Endothelial cell of umbilical vein (primary cell): ENCODE data around the gene ARHGAP28.

Source experiments
- CTCF ChIP-seq, 2 donors: IDR thresholded peaks; 1 replicate in 1 of 2; 2 replicates in 1 of 2; pipeline ENCODE4 v1.5.1; 2011; ENCODE audit warnings: low read length in 2 of 2, mild to moderate bottlenecking in 2 of 2, moderate library complexity in 2 of 2, control low read depth in 1 of 2, inconsistent platforms in 1 of 2, low read depth in 1 of 2; ENCODE audit not compliant: insufficient read depth in 1 of 2; ENCODE audit errors: extremely low read depth in 1 of 2
- EZH2 ChIP-seq: IDR thresholded peaks from 2 replicates; pipeline ENCODE4 v1.6.1; 2012; ENCODE audit warnings: borderline replicate concordance, low read depth, mild to moderate bottlenecking, moderate library complexity, low read length, inconsistent platforms; ENCODE audit not compliant: severe bottlenecking
- JUN ChIP-seq: IDR thresholded peaks from 2 replicates; pipeline ENCODE4 v1.6.1; 2011; ENCODE audit warnings: borderline replicate concordance, low read depth; ENCODE audit not compliant: insufficient read length, insufficient read depth
- MAX ChIP-seq: IDR thresholded peaks from 2 replicates; pipeline ENCODE4 v1.6.1; 2011; ENCODE audit not compliant: insufficient read depth, insufficient read length
- POLR2A ChIP-seq: IDR thresholded peaks from 2 replicates; pipeline ENCODE4 v1.6.1; 2012; ENCODE audit warnings: low read depth, mild to moderate bottlenecking, control low read depth, low read length

DNA sequence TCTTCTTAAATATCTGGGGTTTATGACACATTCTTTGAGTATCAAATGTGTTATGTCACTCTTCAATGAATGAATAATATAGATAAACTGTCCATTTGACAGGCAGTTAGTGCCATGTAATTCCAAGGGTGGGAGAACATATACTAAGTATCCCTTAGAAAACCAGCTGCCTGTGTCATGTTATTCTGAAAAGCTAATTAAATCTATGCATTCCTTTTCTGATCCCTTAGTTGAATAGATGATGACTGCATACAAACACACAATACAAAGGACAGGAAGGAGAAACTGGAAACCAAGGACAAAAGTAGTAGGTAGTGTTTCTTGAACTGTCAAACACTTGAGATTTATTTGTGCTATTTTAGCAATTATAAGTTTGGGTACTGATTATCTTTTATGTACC, 8.3 kb downstream of the ARHGAP28 start:
- TF ChIP-seq CTCF (IDR thresholded peaks at IDR 0.05; ENCODE audit: extremely low read depth in 1 of 2, insufficient read depth in 1 of 2, low read depth in 1 of 2, low read length in 2 of 2): no peak
- no peak for TF ChIP-seq MAX
- TF ChIP-seq JUN: no peak
- no peak for TF ChIP-seq EZH2
- TF ChIP-seq POLR2A: no peak
